Measurements from ENCODE around the gene SLC28A3.

DNA sequence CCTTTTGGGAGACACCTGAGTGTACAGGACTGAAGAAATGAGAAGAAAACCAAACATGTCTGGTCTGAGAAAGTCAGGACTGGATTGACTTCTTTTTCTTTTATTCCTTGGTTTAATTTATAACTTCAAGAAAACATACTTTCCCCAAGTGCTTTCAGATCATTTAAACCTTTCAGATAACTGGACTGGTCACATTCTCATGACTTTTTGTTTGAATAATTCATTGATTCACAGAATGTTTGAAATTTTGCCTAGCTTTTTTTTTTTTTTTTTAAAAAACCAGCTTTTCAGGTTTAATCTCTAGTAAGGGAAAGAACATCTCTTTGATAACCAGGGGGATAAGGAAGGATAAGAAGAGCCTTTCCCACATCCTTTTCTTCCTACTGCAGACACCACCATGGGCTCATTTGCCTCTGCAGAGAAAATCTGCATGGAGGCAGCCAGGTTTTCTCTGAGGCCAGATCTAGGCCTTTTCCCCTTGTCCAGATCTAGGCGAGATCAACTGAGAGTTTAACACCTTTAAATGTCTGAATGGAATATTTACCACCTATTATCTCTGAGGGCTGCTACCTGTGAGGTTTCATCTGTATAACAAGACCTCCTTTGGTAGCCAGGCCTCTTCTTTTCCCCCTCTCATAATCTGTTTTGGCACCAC lies 45.0 kb upstream of the SLC28A3 start:
- TF ChIP-seq, protein P1, sequence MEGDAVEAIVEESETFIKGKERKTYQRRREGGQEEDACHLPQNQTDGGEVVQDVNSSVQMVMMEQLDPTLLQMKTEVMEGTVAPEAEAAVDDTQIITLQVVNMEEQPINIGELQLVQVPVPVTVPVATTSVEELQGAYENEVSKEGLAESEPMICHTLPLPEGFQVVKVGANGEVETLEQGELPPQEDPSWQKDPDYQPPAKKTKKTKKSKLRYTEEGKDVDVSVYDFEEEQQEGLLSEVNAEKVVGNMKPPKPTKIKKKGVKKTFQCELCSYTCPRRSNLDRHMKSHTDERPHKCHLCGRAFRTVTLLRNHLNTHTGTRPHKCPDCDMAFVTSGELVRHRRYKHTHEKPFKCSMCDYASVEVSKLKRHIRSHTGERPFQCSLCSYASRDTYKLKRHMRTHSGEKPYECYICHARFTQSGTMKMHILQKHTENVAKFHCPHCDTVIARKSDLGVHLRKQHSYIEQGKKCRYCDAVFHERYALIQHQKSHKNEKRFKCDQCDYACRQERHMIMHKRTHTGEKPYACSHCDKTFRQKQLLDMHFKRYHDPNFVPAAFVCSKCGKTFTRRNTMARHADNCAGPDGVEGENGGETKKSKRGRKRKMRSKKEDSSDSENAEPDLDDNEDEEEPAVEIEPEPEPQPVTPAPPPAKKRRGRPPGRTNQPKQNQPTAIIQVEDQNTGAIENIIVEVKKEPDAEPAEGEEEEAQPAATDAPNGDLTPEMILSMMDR (conservative IDR thresholded peaks at IDR 0.05; ENCODE audit: low read length), result no peak
- TF ChIP-seq EZH2phosphoT487 (IDR thresholded peaks at IDR 0.05; ENCODE audit: borderline replicate concordance, low read depth, low read length), result no peak
